K562 (cell line): ENCODE data around the gene HSD17B12. TPM values are rescaled to one million over a fixed set of nuclear protein-coding genes. Genes with fewer than 3 reads are reported as not detected.

ENCODE experiments used
- CHD4 ChIP-seq: fragments of 200-600 bp; sonication (generic); IDR thresholded peaks from 3 replicates; pipeline ENCODE4 v1.6.1; 2012; ENCODE audit warnings: low read depth, mild to moderate bottlenecking, mixed read lengths, low read length, inconsistent platforms; ENCODE audit not compliant: insufficient read depth, insufficient replicate concordance, poor library complexity, severe bottlenecking
- ELF4 ChIP-seq: fragments of 450-650 bp; formaldehyde crosslinking; IDR thresholded peaks from 2 replicates; pipeline ENCODE4 v1.4.0; 2022; ENCODE audit warnings: missing genetic modification characterization
- MCM3 ChIP-seq: fragments of 450-650 bp; IDR thresholded peaks from 2 replicates; pipeline ENCODE4 v1.6.1; 2016
- NCOA2 ChIP-seq, 2 experiments: fragments of 450-650 bp; IDR thresholded peaks; 2 replicates each; pipeline ENCODE4 v1.6.1; 2018; ENCODE audit warnings: mild to moderate bottlenecking in 2 of 2, moderate library complexity in 1 of 2; ENCODE audit not compliant: partially characterized antibody in 2 of 2
- NCOR1 ChIP-seq: fragments of 450-650 bp; IDR thresholded peaks from 2 replicates; pipeline ENCODE4 v1.6.1; 2016; ENCODE audit warnings: mild to moderate bottlenecking, moderate library complexity
- RBBP5 ChIP-seq: fragments of 200-600 bp; sonication (generic); IDR thresholded peaks from 2 replicates; pipeline ENCODE4 v1.6.1; 2012; ENCODE audit warnings: borderline replicate concordance, mild to moderate bottlenecking, low read length, control low read depth, inconsistent platforms; ENCODE audit not compliant: insufficient read depth, poor library complexity, severe bottlenecking
- RBM17 ChIP-seq: fragments of 200-400 bp; formaldehyde crosslinking; IDR thresholded peaks from 2 replicates; pipeline ENCODE4 v1.6.1; 2017; ENCODE audit warnings: low read depth, mild to moderate bottlenecking, low read length, borderline replicate concordance
- RERE ChIP-seq: sonication (generic); formaldehyde crosslinking; IDR thresholded peaks from 2 replicates; pipeline ENCODE4 v1.8.0; 2023; ENCODE audit warnings: missing genetic modification reagents, mild to moderate bottlenecking, borderline replicate concordance
- RFX1 ChIP-seq: fragments of 450-650 bp; IDR thresholded peaks from 2 replicates; pipeline ENCODE4 v1.6.1; 2016; ENCODE audit warnings: mild to moderate bottlenecking, moderate library complexity
- SMARCB1 ChIP-seq: IDR thresholded peaks from 2 replicates; pipeline ENCODE4 v1.6.1; 2011; ENCODE audit warnings: improper control_type of control experiment, low read depth; ENCODE audit not compliant: insufficient read length
- TAL1 ChIP-seq: fragments of 450-650 bp; IDR thresholded peaks from 2 replicates; pipeline ENCODE4 v1.6.1; 2016; ENCODE audit warnings: mild to moderate bottlenecking
- XRCC4 ChIP-seq: IDR thresholded peaks from one replicate; pipeline ENCODE4 v1.6.1; 2011; ENCODE audit not compliant: insufficient read depth, insufficient read length; ENCODE audit errors: extremely low read depth
- ZHX1 ChIP-seq: fragments of 150-350 bp; conservative IDR thresholded peaks from 2 replicates; pipeline ENCODE4 v1.6.1; 2014; ENCODE audit warnings: low read length
- ZNF3 ChIP-seq: fragments of 250-450 bp; sonication (Bioruptor Pico); IDR thresholded peaks from 2 replicates; pipeline ENCODE4 v1.5.0; 2021; ENCODE audit warnings: mild to moderate bottlenecking, moderate library complexity
- ZNF408 ChIP-seq: fragments of 250-450 bp; sonication (Bioruptor Pico); IDR thresholded peaks from 2 replicates; pipeline ENCODE4 v1.4.0; 2020; ENCODE audit warnings: low read depth, mild to moderate bottlenecking, moderate library complexity
- polyA plus RNA-seq, 8 experiments: library from polyadenylated mRNA; depleted of rRNA in 4 of 8; stranded (reverse) in 5 of 8; unstranded in 3 of 8; fragments of >200 nt; fragmentation: Nextera tagmentation in 2 of 8; fragmentation: Illumina TruSeq in 1 of 8; extraction: Ambion mirVana in 2 of 8; extraction: Trizol in 1 of 8; gene quantifications; 2 replicates each; pipeline versions ENCODE4 v1.2.1 to v1.2.3, GENCODE V29; 2011 to 2014; ENCODE audit warnings: inconsistent platforms in 1 of 8, missing spikeins in 1 of 8
- total RNA-seq, 7 experiments: library from RNA; depleted of rRNA in 6 of 7; stranded (reverse); fragments of >200 nt in 6 of 7; fragmentation: Illumina TruSeq in 2 of 7; extraction: Trizol in 2 of 7; gene quantifications; 2 replicates each; pipeline versions ENCODE4 v1.2.1 to v1.2.3, GENCODE V29; 2011 to 2021; ENCODE audit warnings: low replicate concordance in 1 of 7
- TF ChIP-seq, protein P1 (sequence below): IDR thresholded peaks from 2 replicates; pipeline ENCODE4 v1.6.1; 2012; ENCODE audit warnings: low read depth, low read length, improper control_type of control experiment, borderline replicate concordance
- TF ChIP-seq, protein P2 (sequence below): fragments of 450-650 bp; formaldehyde crosslinking; IDR thresholded peaks from 2 replicates; pipeline ENCODE4 v1.4.0; 2022; ENCODE audit warnings: mild to moderate bottlenecking, moderate library complexity

The HSD17B12 gene
- total and polyA plus RNA-seq, 9 of the 15 experiments (the other 6 are each of a cell fraction or from before 2014, with no cell fraction given), result 9.1 to 34.5 (median 23.3) TPM

DNA sequence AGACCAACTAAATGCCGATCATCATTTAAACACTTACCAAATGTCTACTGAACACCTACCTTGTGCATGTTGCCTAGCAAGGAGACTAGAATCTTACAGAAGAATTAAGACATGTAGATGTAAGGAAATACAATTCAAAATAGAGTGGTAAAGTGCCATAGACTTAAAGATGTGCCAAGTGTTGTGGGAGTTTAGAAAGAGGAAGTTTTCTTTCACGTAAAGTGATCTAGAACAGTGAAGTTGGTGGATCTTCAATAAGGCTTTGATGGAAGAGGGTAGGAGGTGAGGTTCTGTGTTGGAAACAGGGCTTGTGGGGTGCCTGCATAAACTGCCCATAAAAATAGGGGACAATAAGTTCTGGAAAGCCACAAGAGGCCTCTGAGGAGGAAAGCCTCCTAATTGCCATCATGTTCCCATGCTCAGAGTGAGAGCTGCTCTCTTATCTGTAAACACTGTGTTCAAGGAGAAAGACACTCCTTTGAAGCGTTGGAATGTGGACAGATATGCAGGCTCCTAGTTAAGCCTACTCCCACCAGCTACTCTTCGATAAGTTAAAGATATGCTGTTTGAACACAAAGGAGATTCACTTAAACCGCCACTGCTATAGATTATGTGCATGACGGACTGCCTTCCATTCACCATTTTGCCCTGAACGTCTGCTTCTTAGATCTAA, 66.7 kb downstream of the HSD17B12 start (continued):
- TF ChIP-seq RERE (CRISPR knock-in tag) (no peak), MCM3 (no peak), NCOR1 (peak; percentile 91), ELF4 (CRISPR knock-in tag) (no peak), RBBP5 (peak; percentile 57), XRCC4 (no peak), SMARCB1 (peak; percentile 54), ZNF408 (CRISPR knock-in tag) (no peak), NCOA2 (IDR thresholded peaks at IDR 0.05; ENCODE audit: partially characterized antibody in 2 of 2) (no peak), RFX1 (no peak), RBM17 (no peak), TAL1 (peak; percentile 82), CHD4 (no peak), ZHX1 (no peak), ZNF3 (CRISPR knock-in tag) (no peak)
- TF ChIP-seq, protein P1, sequence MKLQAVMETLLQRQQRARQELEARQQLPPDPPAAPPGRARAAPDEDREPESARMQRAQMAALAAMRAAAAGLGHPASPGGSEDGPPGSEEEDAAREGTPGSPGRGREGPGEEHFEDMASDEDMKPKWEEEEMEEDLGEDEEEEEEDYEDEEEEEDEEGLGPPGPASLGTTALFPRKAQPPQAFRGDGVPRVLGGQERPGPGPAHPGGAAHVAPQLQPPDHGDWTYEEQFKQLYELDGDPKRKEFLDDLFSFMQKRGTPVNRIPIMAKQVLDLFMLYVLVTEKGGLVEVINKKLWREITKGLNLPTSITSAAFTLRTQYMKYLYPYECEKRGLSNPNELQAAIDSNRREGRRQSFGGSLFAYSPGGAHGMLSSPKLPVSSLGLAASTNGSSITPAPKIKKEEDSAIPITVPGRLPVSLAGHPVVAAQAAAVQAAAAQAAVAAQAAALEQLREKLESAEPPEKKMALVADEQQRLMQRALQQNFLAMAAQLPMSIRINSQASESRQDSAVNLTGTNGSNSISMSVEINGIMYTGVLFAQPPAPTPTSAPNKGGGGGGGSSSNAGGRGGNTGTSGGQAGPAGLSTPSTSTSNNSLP, result 0 out of 2 replicates have a peak, but pooled peaks have one; percentile 52
- TF ChIP-seq, protein P2, sequence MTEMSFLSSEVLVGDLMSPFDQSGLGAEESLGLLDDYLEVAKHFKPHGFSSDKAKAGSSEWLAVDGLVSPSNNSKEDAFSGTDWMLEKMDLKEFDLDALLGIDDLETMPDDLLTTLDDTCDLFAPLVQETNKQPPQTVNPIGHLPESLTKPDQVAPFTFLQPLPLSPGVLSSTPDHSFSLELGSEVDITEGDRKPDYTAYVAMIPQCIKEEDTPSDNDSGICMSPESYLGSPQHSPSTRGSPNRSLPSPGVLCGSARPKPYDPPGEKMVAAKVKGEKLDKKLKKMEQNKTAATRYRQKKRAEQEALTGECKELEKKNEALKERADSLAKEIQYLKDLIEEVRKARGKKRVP (CRISPR knock-in tag), result no peak
